HG02852 (cell line): ENCODE measurements around the gene RALGAPB.
"Not testable (repeated sequence)": the region's sequence is repeated elsewhere in the genome, so short reads cannot be mapped to it uniquely, and the experiment has no call there.

Source experiments
- ATAC-seq: cut with Tn5 transposase; IDR thresholded peaks from one replicate; pipeline ENCODE4 v1.9.1; 2021; ENCODE audit warnings: mild to moderate bottlenecking, moderate library complexity; ENCODE audit not compliant: unreplicated experiment

RALGAPB gene

DNA sequence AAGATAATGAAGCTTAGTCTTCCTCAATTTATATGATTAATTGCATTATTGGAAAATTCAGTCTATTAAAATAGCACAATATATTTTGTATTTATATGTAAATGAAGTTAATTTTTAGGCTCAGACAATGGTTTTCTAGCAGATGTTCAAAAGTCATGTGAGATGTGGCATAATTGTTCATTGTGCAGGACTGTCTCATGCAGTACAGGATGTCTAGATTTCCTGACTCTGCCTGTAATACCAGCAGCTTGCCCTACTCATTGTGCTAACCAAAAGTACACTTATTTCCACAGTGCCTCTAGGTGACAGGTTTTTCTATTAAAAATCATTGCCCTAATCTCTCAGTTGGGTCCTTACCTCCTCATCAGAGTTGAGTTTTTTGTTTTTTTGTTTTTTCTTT lies 12.4 kb downstream of the RALGAPB start:
- no peak for ATAC-seq

DNA sequence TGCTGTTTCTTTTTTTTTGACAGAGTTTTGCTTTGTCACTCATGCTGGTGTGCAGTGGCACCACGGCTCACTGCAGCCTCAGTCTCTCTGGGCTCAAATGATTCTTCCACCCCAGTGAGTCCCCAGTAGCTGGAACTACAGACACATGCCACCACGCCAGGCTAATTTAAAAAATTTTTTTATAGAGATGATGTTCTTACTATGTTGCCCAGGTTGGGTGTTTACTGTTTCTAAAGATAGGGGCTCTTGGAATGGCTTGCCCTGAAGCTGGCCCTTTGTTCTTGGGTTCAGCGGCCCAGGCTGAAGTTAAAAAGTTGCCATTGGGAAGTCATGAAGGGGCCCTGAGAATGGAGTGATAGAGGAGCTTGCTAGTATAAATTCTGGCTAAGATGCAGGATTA lies 16.5 kb downstream of the RALGAPB start:
- no peak for ATAC-seq

DNA sequence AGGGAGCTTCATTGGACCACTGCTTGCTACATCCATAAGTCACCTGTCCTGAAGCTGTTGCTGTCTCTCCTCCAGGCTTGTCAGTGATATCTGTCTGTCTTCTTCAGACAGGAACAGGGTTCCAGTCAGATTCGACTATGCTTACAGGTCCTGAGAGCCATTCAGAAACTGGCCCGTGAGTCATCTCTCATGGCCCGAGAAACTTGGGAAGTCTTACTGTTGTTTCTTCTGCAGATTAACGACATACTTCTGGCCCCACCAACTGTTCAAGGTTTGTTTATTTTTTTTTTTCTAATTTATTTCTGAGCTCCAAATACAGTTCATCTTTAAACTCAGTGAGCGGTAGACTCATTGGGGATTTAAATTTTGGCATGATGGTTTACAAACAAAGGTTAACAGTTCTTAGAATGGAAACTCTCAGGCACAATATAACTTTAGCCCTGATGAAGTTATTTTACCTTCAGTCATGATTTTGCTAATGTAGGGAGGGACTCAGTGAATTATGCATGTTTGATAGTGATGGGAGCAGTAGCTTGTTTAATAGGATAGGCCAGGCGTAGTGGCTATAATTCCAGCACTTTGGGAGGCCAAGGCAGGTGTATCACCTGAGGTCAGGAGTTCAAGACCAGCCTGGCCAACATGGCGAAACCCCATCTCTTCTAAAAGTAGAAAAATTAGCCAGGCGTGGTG lies 24.7 kb downstream of the RALGAPB start:
- no peak for ATAC-seq

DNA sequence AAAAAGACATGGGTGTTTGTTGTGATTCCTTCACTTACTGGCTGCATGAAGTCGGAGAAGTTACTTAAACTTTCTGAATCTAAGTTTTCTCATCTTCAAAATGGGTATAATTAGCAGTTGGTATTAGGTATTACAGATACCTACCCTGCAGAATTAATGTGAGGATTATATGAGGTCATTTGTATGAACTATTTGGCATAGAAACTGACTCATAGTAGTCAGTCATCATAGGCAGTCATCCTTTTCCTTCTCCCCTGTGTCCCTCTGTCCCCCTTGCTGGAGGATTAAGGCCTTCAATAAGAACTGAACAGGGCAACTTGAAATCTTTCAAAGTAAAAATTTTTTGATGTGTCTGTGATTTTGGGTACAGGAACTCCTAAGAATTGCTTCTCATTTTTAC lies 26.3 kb downstream of the RALGAPB start:
- ATAC-seq, result no peak

DNA sequence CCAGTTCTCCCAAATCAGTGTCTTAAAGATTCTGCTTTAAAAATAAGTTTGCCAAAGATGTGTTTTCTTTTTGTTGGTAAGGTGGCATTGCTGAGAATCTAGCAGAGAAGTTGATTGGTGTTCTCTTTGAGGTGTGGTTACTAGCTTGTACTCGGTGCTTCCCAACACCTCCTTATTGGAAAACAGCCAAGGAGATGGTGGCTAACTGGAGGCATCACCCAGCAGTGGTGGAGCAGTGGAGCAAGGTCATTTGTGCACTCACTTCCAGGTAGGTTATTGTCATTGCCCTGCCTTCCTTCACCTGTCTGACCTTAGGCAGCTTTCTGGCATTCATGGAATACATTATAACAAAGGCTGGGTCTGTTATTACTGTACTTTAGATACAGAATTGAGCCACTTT lies 26.7 kb downstream of the RALGAPB start:
- ATAC-seq, result no peak

DNA sequence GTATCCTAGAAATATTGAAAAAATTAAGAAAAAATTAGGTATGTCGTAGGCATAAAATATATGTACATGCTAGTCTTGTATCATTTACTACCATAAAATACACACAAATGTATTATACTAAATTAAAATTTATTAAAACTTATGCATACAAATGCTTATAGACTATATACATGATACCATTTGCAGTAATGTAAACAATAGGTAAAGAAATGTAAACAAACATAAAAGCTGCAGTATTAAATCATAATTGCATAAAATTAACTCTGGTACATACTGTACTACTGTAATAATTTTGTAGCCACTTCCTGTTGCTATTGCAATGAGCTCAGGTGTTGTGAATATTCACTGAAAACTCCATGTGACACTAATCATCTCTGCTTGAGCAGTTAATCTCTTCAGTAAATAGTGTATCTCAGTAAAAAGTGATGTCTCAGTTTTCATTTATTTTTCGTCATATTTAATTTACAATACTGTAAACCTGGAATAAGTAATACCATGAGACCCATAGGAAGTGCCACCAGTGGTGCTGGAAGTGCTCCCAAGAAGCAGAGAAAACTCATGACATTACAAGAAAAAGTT lies 29.3 kb downstream of the RALGAPB start:
- no peak for ATAC-seq

DNA sequence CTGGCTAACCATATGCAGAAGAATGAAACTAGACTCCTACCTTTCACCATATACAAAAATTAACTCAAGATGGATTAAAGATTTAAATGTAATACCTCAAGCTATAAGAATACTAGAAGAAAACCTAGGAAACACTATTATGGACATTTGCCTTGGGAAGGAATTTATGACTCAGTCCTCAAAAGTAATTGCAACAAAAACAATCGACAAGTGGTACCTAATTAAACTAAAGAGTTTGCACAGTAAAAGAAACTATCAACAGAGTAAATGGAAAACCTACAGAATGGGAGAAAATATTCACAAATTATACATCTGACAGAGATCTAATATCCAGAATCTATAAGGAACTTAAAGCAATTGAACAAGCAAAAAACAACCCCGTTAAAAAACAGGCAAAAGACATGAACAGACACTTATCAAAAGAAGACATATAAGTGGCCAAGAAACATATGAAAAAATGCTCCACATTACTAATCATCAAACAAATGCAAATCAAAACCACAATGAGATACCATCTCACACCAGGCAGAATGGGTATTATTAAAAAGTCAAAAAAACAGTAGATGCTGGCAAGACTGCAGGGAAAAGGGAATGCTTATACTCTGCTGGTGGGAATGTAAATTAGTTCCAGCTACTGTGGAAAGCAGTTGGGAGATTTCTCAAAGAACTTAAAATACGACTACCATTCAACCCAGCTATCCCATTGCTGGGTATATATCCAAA lies 31.9 kb downstream of the RALGAPB start:
- ATAC-seq, result no peak

DNA sequence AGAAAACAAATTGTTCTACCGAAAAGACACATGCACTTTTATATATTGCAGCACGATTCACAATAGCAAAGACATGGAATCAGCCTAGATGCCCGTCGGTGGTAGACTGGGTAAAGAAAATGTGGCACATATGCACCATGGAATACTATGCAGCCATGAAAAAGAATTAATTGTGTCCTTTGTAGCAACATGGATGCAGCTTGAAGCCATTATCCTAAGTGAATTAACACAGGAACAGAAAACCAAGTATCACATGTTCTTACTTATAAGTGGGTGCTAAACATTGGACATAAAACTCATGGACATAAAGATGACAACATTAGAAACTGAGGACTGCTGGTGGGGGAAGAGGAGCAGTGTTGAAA lies 32.4 kb downstream of the RALGAPB start:
- no peak for ATAC-seq

DNA sequence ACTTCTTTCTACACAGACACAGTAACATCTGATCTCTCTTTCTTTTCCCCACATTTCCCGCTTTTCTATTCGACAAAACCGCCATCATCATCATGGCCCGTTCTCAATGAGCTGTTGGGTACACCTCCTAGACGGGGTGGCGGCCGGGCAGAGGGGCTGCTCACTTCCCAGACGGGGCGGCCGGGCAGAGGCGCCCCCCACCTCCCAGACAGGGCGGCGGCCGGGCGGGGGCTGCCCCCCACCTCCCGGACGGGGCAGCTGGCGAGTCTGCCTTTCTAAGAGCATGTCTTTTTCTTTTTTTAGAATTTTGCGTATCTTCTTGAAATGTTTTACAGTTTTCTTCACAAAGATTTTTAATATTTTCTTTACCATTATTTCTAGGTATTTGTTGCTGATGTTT lies 39.1 kb downstream of the RALGAPB start:
- ATAC-seq, result not testable (repeated sequence)

DNA sequence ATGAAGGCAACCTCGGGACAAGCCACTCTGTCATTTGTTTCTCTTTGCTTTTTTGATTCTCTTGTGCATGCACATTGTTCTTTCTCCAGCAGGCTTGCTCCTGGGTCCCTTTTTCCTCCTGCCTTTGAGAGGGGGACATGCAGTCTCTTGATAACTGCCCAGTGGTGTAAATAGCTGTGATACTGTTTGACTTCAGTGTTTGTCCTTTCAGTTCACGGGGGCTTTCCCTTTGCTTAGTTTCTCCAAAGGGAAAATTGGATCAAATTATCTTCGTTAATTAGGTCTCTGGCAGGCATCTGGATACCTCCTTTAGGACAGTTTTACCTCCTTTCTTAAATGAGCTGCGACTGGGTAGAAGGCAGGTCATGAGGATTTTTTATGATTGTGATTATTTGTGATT lies 41.5 kb downstream of the RALGAPB start:
- no peak for ATAC-seq

DNA sequence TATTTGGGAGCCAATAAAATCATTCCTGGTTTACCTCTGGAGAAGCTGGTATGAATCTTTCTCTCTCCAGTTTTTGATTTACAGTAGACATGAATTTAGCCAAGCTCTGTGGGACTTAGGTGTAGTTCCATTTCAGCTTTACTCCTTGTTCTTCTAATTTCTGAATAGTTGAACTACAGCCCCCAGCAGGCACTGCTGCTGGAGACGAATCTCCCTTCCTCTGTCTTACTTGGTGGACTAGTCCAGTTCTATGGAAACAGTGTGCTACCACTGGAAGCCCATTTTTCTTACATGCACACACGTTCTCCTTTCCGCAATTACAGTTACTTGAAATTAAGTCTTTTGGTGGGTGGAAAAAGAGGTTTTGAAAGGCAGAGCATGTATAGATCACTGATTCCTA lies 42.3 kb downstream of the RALGAPB start:
- no peak for ATAC-seq

DNA sequence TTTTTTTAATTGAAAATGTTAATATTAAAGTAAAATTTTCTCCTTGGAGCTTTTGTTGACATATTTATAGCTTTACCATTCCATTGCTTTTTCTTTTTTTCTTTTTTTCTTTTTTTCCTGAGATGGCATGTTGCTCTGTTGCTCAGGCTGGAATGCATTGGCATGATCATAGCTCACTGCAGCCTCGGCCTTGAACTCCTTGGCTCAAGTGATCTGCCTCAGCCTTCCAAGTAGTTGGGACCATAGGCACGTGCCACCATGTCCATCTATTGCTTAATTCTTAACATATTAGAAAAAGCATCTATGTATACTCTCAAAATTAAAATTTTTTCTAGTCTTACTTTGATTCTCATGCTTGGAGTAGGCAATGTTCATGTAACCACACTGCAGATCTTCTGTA lies 43.0 kb downstream of the RALGAPB start:
- no peak for ATAC-seq

DNA sequence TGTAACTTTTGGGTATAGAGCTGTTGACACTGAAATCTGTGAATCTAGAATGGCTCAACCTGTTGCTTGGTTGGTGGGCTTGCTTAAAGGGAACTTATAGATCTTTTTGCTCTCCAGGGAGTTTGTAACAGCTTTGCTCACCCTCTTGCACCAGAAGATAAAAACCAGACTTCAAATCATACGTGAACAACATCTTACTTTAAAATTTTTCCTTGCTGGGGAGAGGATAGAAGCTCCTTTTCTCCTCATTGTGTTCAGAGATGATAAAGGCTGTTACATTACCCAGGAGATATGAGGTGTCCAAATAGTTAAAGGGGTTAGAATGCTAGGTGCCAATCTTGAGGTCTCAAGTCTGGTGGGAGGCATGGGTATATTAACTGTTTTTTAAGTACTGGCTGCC lies 46.8 kb downstream of the RALGAPB start:
- no peak for ATAC-seq

DNA sequence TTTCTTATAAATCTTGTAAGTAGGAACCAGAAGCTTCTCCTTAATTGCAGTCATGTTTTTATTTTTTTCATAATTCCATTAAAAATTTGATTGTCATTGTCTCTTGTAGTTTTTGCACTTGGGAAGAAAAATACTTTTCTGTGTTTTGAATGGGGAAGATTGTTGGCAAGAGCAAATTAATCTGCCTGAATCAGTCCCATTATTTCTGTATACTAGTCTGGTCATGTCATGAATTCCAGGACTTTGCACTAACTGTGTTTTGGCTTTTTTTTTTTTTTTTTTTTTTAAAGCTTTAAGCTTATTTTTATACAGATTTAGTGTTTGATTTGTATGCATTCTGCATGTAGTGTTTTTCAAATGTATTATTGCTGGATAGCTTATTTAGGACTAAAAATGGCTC lies 47.6 kb downstream of the RALGAPB start:
- ATAC-seq, result no peak

DNA sequence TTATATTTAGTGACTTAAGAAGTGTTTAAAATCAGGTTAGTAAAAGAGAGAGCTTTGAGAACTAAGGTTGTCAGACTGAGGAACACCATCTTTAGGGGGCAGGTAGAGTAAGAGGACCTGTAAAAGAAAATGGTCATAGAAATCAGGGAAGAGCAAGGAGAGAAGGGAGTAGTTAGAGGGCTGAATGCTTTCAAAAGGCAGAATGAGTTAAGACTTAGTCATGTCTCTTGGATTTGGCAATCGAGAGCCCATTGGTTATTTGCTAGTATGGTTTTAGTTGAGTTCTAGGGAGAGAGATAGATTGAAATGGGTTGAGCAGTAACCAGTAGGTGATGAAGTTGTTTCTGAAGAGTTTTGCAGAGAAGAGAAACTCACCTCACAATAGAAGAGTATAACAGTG lies 51.1 kb downstream of the RALGAPB start:
- no peak for ATAC-seq

DNA sequence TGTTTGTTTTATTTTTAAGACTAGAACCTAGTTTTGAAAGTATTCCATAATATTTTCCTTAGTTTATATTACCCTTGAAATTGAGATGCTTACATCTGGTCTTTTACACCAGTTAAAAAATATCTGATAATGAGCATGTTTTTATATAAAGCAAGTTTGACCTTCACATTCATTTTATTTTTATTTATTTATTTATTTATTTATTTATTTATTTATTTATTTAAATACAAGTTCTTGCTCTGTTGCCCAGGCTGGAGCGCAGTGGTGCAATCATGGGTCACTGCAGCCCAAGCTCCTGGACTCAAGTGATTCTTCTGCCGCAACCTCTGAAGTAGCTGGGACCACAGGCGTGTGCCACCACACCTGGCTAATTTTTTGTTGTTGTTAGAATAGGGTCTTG lies 55.5 kb downstream of the RALGAPB start:
- no peak for ATAC-seq

DNA sequence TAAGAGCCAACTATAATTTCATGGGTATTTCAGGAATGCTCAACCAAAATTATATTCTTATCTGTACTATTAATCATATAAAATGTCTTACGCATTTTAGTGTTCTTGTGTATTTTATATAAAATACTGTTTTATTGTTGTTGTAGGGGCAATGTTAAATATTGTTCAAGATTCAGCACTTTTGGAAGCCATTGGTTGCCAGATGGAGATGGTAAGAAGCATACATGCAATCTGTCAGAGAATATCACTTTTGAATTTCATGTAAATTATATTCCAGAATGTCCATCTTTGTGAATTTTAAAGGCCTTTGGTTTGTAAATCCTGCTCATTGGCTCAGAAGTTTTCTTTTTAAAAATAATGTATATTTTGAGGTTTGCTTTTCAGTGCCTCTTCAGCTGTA lies 58.4 kb downstream of the RALGAPB start:
- ATAC-seq, result no peak

DNA sequence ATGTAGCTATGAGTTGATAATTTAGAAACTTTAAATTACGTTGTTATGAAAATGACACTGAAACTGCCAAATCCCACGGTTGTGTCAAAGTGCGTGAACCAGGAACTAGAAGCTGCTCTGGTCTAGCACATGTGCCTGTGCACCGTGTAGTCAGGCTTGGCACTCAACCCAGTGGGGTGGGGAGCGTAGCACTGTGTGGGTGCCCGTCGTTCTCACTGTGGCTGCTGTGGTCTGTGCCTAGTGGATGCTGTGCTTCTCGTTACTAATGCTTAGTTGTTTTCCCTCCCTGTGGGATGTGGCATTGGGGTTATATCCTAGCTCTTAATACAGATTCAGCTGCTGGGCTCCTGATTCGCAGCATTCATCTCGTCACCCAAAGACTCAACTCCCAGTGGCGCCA lies 62.1 kb downstream of the RALGAPB start:
- ATAC-seq, result no peak

DNA sequence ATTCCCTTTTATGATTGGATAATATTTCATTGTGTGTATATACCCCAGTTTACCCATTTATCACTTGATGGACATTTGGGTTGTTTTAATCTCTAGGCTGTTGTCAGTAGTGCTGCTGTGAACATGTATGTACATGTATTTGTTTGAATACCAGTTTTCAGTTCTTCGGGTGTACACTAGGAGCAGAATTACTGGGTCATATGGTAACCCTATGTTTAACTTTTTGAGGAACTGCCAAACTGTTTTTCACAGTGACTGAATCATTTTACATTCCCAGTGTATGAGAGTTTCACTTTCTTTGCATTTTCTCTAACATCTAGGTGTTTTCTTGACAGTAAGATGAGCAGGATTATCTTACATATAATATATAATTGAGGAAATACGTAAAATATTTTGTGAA lies 63.7 kb downstream of the RALGAPB start:
- ATAC-seq, result no peak

DNA sequence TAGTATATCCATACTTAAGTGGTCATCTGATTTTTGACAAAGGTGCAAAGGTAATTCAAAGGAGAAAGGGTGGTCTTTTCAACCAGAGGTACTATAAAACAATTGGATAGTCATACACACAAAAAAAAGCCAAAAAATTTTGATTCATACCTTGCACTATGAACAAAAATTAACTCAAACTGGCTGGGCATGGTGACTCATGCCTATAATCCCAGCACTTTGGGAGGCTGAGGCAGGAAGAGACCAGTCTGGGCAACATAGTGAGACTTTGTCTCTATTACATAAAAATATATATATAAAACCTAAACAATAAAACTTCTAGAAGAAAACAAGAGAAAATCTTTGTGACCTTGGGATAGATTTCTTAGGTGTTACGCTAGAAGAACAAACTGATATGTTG lies 64.5 kb downstream of the RALGAPB start:
- no peak for ATAC-seq

DNA sequence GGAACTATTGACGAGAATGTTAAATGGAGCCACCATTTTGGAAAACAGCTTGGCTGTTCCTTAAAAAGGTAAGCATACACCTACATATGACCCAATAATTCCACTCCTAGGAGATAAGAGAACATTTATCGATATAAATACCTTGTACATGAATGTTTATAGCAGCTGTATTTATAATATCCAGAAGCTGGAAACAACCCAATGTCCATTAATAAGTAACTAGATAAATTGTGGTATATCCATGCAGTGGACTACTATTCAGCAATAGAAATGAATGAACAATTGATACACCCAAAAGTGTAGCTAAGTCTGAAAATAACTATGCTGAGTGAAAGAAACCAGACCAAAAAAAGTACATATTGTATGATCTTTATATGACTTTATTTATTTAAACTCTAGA lies 66.1 kb downstream of the RALGAPB start:
- no peak for ATAC-seq
